Ovary (tissue), 9 donors: ENCODE measurements around the gene ARHGAP45. TPM values are rescaled to one million over a fixed set of nuclear protein-coding genes. Genes with fewer than 3 reads are reported as not detected.

Source experiments
- DNase-seq, 5 donors: peaks; one replicate each; pipeline ENCODE4 v3.0.0-alpha.2; 2019 to 2020
- H3K27ac ChIP-seq, 2 donors: fragments of 200-600 bp; one replicate each; pipeline versions ENCODE4 v1.5.1 to v1.8.0; 2019 to 2022
- H3K27me3 ChIP-seq: fragments of 200-600 bp; one replicate; pipeline ENCODE4 v1.8.0; 2022
- H3K36me3 ChIP-seq: fragments of 200-600 bp; sonication (generic); one replicate; pipeline ENCODE4 v1.5.1; 2019
- H3K4me1 ChIP-seq: one replicate; pipeline ENCODE4 v1.8.1; 2013; ENCODE audit warnings: mild to moderate bottlenecking, moderate library complexity; ENCODE audit not compliant: insufficient read depth
- H3K4me3 ChIP-seq: fragments of 200-600 bp; sonication (generic); one replicate; pipeline ENCODE4 v1.5.1; 2017
- H3K9me3 ChIP-seq, 2 donors: fragments of 200-600 bp in 1 of 2; sonication (generic) in 1 of 2; one replicate each; pipeline versions ENCODE4 v1.5.1 to v1.8.1; 2013 to 2019; ENCODE audit warnings: mild to moderate bottlenecking in 1 of 2, moderate library complexity in 1 of 2
- EP300 ChIP-seq: sonication (generic); formaldehyde crosslinking; IDR thresholded peaks from one replicate; pipeline ENCODE4 v1.6.1; 2017; ENCODE audit warnings: antibody characterized with exemption
- POLR2A ChIP-seq: fragments of 450-650 bp; IDR thresholded peaks from one replicate; pipeline ENCODE4 v1.6.1; 2017; ENCODE audit warnings: antibody characterized with exemption, mild to moderate bottlenecking, moderate library complexity
- WGBS, 3 donors: extraction: QIAGEN DNeasy Blood & Tissue Kit in 1 of 3; methylation state at CpG; one replicate each; pipeline versions ENCODE4 v1.1.5 to v1.1.7; 2013 to 2017; 5-methylcytosine and 5-hydroxymethylcytosine counted together
- intact Hi-C, 4 donors: fragments of 100-400 bp; cut with DNase I; formaldehyde crosslinking; loops; one replicate each; pipeline versions ENCODE4 v1.11.0 to v1.15.1; 2022 to 2023
- polyA plus RNA-seq, 2 donors: library from polyadenylated mRNA; stranded (reverse); fragments of 200-250 nt in 1 of 2; fragments of 350-450 nt in 1 of 2; fragmentation: Illumina TruSeq in 1 of 2; extraction: RNeasy Lipid Tissue Mini Kit (QIAGEN cat#74804) in 1 of 2; gene quantifications; one replicate each; pipeline ENCODE4 v1.2.3, GENCODE V29; 2013 to 2014
- total RNA-seq, 7 donors: library from RNA; depleted of rRNA in 2 of 7; stranded (reverse); fragments of >200 nt in 2 of 7; fragmentation: NEBNext Ultra II Directional in 3 of 7; extraction: Animal tissue kit (Norgen Biotek cat#: 25700) in 3 of 7; gene quantifications; one replicate each; pipeline versions ENCODE4 v1.1.0 to v1.2.4, GENCODE V29; 2016 to 2023
- TF ChIP-seq, protein P1 (sequence below), 3 donors: fragments of 450-650 bp in 2 of 3; fragments of 200-600 bp in 1 of 3; IDR thresholded peaks; one replicate each; pipeline versions ENCODE4 v1.5.1 to v1.8.0; 2016 to 2022; ENCODE audit warnings: antibody characterized with exemption in 3 of 3, mild to moderate bottlenecking in 1 of 3
- donor health status: DM: no; HTN: no; CAD: no; lungs with moderate emphysema.
- donor health status: DM: no; HTN: no; CAD: no.
- donor health status: Bipolar disorder and iron deficiency.
- donor health status: DM: yes; HTN: yes; CAD: no.
- donor health status: DM: no; HTN: no; CAD: no.
- donor health status: DM: yes; HTN: yes; CAD: no.

ARHGAP45 gene
- total and polyA plus RNA-seq, 9 donors = 1.0 to 10.6 (median 7.0) TPM

DNA sequence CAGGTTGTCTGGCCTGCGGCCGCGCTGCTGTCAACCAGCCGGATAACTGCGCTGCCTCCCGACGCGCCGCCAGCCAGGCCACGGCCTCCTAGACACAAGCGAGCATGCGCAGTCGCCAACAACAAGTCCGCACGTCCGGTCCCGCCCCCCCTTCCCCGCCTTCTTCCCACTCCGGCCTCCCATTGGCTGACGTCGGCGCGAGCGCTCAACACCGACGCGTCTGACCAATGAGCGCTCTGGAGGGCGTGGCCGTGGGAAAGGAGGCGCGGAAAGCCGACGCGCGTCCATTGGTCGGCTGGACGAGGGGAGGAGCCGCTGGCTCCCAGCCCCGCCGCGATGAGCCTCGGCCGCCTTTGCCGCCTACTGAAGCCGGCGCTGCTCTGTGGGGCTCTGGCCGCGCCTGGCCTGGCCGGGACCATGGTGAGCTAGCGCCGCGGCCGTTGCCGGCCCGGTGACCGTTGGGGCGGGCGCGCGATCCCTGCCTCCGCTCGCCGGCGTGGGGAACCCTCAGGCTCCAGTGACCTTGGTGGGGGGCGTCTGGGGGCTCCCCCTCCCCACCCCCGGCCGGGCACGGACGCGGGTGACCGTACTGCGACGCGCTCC lies 36.8 kb downstream of the ARHGAP45 start, which contains the start of gene GPX4:
TSS of gene GPX4 (plus strand) at position 287 of the 603 bp plus-strand sequence. CDS start at position 337, 50 bp downstream.
- peak; percentile 99 for DNase-seq
- Histone ChIP-seq H3K4me1 (peaks cover 27% of the 10 kb centered on the region), H3K4me3 (peak within 1 kb of the TSS; percentile 84), H3K9me3 (no peaks in the 10 kb centered on the region), H3K27ac (peak within 1 kb of the TSS; percentile 91 to 97), H3K36me3 (no peaks in the 10 kb centered on the region), H3K27me3 (no peaks in the 10 kb centered on the region)
- 0 to 1% (median 0%) methylated on average over 31 to 75 of the region's 75 CpGs for WGBS, 3 donors
- TF ChIP-seq, protein P1, sequence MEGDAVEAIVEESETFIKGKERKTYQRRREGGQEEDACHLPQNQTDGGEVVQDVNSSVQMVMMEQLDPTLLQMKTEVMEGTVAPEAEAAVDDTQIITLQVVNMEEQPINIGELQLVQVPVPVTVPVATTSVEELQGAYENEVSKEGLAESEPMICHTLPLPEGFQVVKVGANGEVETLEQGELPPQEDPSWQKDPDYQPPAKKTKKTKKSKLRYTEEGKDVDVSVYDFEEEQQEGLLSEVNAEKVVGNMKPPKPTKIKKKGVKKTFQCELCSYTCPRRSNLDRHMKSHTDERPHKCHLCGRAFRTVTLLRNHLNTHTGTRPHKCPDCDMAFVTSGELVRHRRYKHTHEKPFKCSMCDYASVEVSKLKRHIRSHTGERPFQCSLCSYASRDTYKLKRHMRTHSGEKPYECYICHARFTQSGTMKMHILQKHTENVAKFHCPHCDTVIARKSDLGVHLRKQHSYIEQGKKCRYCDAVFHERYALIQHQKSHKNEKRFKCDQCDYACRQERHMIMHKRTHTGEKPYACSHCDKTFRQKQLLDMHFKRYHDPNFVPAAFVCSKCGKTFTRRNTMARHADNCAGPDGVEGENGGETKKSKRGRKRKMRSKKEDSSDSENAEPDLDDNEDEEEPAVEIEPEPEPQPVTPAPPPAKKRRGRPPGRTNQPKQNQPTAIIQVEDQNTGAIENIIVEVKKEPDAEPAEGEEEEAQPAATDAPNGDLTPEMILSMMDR (IDR thresholded peaks at IDR 0.05) = no peak
- TF ChIP-seq POLR2A = peak; percentile 78
- intact Hi-C loops = loop anchor here in 3 of 4 donors (5.0 to 10.0 kb wide), 3 partner anchors 68 to 179 kb away; partner anchors contain the start of genes ARID3A (in 1 of the 3), RNU6-2 (in 1 of the 3), SBNO2 (in 1 of the 3) and TMEM259 (in 1 of the 3)

DNA sequence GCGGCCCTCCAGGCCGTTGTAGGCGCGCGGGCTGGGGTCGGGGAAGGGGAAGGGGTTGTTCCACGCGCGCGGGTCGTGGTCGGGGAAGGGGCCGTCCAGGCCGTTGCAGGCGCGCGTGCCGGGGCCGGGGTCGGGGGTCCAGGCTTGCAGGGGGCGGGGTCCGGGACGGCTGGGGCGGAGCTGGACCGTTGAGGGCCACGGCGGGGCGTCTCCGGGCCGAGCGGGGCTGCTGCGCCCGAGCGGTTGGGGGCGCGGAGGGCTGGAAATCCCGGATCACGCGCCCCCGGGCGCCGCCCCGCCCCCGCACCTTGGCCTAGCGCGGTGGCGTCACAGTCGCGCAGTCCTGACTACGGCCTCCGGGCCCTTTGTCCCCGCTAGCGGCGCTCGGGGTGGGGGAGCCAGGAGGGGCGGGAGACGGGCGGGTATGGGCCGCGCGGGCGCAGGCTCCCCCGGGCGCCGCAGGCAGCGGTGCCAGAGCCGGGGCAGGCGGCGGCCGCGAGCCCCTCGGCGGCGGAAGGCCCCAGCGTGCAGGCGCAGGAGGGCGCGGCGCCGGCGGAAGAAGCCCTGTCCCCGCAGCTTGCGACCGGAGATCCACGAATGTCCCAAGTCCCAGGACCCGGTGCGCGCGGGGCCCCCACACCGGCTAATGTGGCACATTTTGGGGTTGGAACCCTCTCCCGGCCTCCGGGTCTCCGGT lies 37.5 kb downstream of the ARHGAP45 start:
- peak; percentile 71 to 83 (median 81) for DNase-seq
- TF ChIP-seq, protein P1 (IDR thresholded peaks at IDR 0.05) = no peak
- no peak for TF ChIP-seq POLR2A
- no peak for TF ChIP-seq EP300
- H3K36me3 ChIP-seq = no peaks in the 10 kb centered on the region
- intact Hi-C loops = loop anchor here in 3 of 4 donors (5.0 to 10.0 kb wide), 3 partner anchors 68 to 180 kb away; partner anchors contain the start of genes ARID3A (in 1 of the 3), RNU6-2 (in 1 of the 3), SBNO2 (in 1 of the 3) and TMEM259 (in 1 of the 3)
- peak overlapping the region; percentile 84 for H3K4me3 ChIP-seq
- 0% methylated on average over 14 to 93 of the region's 93 CpGs for WGBS, 3 donors
- no peaks in the 10 kb centered on the region for H3K27me3 ChIP-seq
- peaks cover 25% of the 10 kb centered on the region for H3K4me1 ChIP-seq
- no peaks in the 10 kb centered on the region for H3K9me3 ChIP-seq
- H3K27ac ChIP-seq = peak overlapping the region; percentile 91 to 97

DNA sequence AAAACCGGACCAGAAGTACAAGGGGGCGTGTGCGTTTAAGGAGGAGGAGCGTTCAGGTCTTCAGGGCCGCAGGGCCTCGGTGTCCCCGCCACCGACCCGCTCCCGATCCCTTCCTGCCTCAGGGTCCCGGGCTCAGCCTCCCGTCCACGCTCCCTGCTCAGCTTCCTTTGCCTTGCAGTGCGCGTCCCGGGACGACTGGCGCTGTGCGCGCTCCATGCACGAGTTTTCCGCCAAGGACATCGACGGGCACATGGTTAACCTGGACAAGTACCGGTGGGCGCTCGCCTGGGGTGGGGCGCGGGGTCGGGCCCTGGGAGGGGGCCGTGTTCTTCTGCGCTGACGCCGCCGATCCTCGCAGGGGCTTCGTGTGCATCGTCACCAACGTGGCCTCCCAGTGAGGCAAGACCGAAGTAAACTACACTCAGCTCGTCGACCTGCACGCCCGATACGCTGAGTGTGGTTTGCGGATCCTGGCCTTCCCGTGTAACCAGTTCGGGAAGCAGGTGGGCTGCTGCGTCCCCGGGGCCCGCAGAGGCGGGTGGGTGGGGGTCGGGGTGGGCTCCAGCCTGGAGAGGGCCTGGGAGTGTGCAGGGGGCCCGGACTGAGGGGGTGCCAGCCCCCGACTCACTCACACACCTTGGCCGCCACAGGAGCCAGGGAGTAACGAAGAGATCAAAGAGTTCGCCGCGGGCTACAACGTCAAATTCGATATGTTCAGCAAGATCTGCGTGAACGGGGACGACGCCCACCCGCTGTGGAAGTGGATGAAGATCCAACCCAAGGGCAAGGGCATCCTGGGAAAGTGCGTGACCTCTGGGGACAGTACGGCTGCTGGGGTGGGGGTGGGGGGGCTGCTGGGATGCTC lies 38.3 kb downstream of the ARHGAP45 start:
- TF ChIP-seq EP300 (no peak), POLR2A (no peak)
- TF ChIP-seq, protein P1 (IDR thresholded peaks at IDR 0.05) = no peak
- peak in 4 of 5 donors; percentile 54 to 69 (median 69) for DNase-seq
- H3K27ac ChIP-seq = peak overlapping the region; percentile 91 to 97
- H3K4me3 ChIP-seq = peak overlapping the region; percentile 84
- no peaks in the 10 kb centered on the region for H3K9me3 ChIP-seq
- no peaks in the 10 kb centered on the region for H3K36me3 ChIP-seq
- intact Hi-C loops = loop anchor here in 1 of 4 donors (10.0 kb wide), 1 partner anchor 180 kb away; the partner anchor contains the start of gene ARID3A
- peaks cover 25% of the 10 kb centered on the region for H3K4me1 ChIP-seq
- 19 to 46% (median 24%) methylated on average over 28 to 69 of the region's 69 CpGs for WGBS, 3 donors
- no peaks in the 10 kb centered on the region for H3K27me3 ChIP-seq
